K562 (cell line): Measurements from ENCODE around the gene TBRG4. TPM values are rescaled to one million over a fixed set of nuclear protein-coding genes. Genes with fewer than 3 reads are reported as not detected.

Source experiments
- ARID1B ChIP-seq: fragments of 450-650 bp; IDR thresholded peaks from 2 replicates; pipeline ENCODE4 v1.6.1; 2016; ENCODE audit warnings: antibody characterized with exemption, mild to moderate bottlenecking, inconsistent platforms
- C11orf30 ChIP-seq: fragments of 450-650 bp; IDR thresholded peaks from 2 replicates; pipeline ENCODE4 v1.6.1; 2016; ENCODE audit warnings: low read depth, mild to moderate bottlenecking
- CBX8 ChIP-seq: fragments of 200-600 bp; sonication (generic); IDR thresholded peaks from 2 replicates; pipeline ENCODE4 v1.6.1; 2012; ENCODE audit warnings: borderline replicate concordance, mixed run types, low read depth, mild to moderate bottlenecking, moderate library complexity, mixed read lengths, low read length, control low read depth, inconsistent platforms; ENCODE audit not compliant: poor library complexity, severe bottlenecking; ENCODE audit errors: extremely low read depth
- CUX1 ChIP-seq: fragments of 200-800 bp; sonication (Bioruptor generic); IDR thresholded peaks from 2 replicates; pipeline ENCODE4 v1.6.1; 2016; ENCODE audit warnings: missing genetic modification characterization, missing compliant biosample characterization
- DLX4 ChIP-seq: fragments of 250-450 bp; sonication (Bioruptor Pico); IDR thresholded peaks from 2 replicates; pipeline ENCODE4 v1.6.1; 2021; ENCODE audit warnings: mild to moderate bottlenecking
- EP300 ChIP-seq: IDR thresholded peaks from 2 replicates; pipeline ENCODE4 v1.6.1; 2012; ENCODE audit warnings: low read length, improper control_type of control experiment
- FOXK1 ChIP-seq: sonication (generic); formaldehyde crosslinking; IDR thresholded peaks from 2 replicates; pipeline ENCODE4 v1.8.0; 2022; ENCODE audit warnings: missing genetic modification reagents, mild to moderate bottlenecking, borderline replicate concordance
- GTF2B ChIP-seq: IDR thresholded peaks from 2 replicates; pipeline ENCODE4 v1.6.1; 2011; ENCODE audit not compliant: insufficient read length; ENCODE audit errors: extremely low read depth
- JUND ChIP-seq, 2 experiments: IDR thresholded peaks; 2 replicates in 1 of 2; 3 replicates in 1 of 2; pipeline ENCODE4 v1.6.1; 2011; ENCODE audit warnings: borderline replicate concordance in 2 of 2, low read depth in 2 of 2, low read length in 2 of 2, improper control_type of control experiment in 1 of 2, missing biosample characterization in 1 of 2, missing genetic modification characterization in 1 of 2, missing genetic modification reagents in 1 of 2
- KDM1A ChIP-seq, 2 experiments: fragments of 450-650 bp; IDR thresholded peaks; 2 replicates each; pipeline ENCODE4 v1.6.1; 2016; ENCODE audit warnings: mild to moderate bottlenecking in 2 of 2
- LARP7 ChIP-seq: fragments of 450-650 bp; IDR thresholded peaks from 2 replicates; pipeline ENCODE4 v1.6.1; 2016
- LEF1 ChIP-seq: fragments of 450-650 bp; IDR thresholded peaks from 2 replicates; pipeline ENCODE4 v1.6.1; 2016; ENCODE audit warnings: mild to moderate bottlenecking
- NFE2 ChIP-seq: IDR thresholded peaks from 2 replicates; pipeline ENCODE4 v1.6.1; 2014; ENCODE audit warnings: antibody characterized with exemption, low read depth
- NR0B1 ChIP-seq: fragments of 450-650 bp; IDR thresholded peaks from one replicate; pipeline ENCODE4 v1.6.1; 2018; ENCODE audit warnings: mild to moderate bottlenecking, moderate library complexity; ENCODE audit not compliant: partially characterized antibody
- RBM25 ChIP-seq: fragments of 200-400 bp; formaldehyde crosslinking; IDR thresholded peaks from 2 replicates; pipeline ENCODE4 v1.6.1; 2018; ENCODE audit warnings: low read length, low read depth, moderate library complexity; ENCODE audit not compliant: severe bottlenecking
- SMARCB1 ChIP-seq: IDR thresholded peaks from 2 replicates; pipeline ENCODE4 v1.6.1; 2011; ENCODE audit warnings: improper control_type of control experiment, low read depth; ENCODE audit not compliant: insufficient read length
- SNIP1 ChIP-seq: fragments of 450-650 bp; IDR thresholded peaks from 2 replicates; pipeline ENCODE4 v1.7.1; 2017; ENCODE audit warnings: low read depth, mild to moderate bottlenecking
- TAL1 ChIP-seq: fragments of 450-650 bp; IDR thresholded peaks from 2 replicates; pipeline ENCODE4 v1.6.1; 2016; ENCODE audit warnings: mild to moderate bottlenecking
- TBP ChIP-seq: optimal IDR thresholded peaks from 2 replicates; pipeline ENCODE3; 2011; ENCODE audit warnings: low read depth, low read length, improper control_type of control experiment
- TRIM28 ChIP-seq: fragments of 450-650 bp; IDR thresholded peaks from 2 replicates; pipeline ENCODE4 v1.6.1; 2017
- ZNF785 ChIP-seq: fragments of 250-450 bp; sonication (Bioruptor Pico); IDR thresholded peaks from 2 replicates; pipeline ENCODE4 v1.4.0; 2020; ENCODE audit warnings: mild to moderate bottlenecking
- polyA plus RNA-seq, 8 experiments: library from polyadenylated mRNA; depleted of rRNA in 4 of 8; stranded (reverse) in 5 of 8; unstranded in 3 of 8; fragments of >200 nt; fragmentation: Nextera tagmentation in 2 of 8; fragmentation: Illumina TruSeq in 1 of 8; extraction: Ambion mirVana in 2 of 8; extraction: Trizol in 1 of 8; gene quantifications; 2 replicates each; pipeline versions ENCODE4 v1.2.1 to v1.2.3, GENCODE V29; 2011 to 2014; ENCODE audit warnings: inconsistent platforms in 1 of 8, missing spikeins in 1 of 8
- total RNA-seq, 7 experiments: library from RNA; depleted of rRNA in 6 of 7; stranded (reverse); fragments of >200 nt in 6 of 7; fragmentation: Illumina TruSeq in 2 of 7; extraction: Trizol in 2 of 7; gene quantifications; 2 replicates each; pipeline versions ENCODE4 v1.2.1 to v1.2.3, GENCODE V29; 2011 to 2021; ENCODE audit warnings: low replicate concordance in 1 of 7

The TBRG4 gene
- total and polyA plus RNA-seq, 9 of the 15 experiments (the other 6 are each of a cell fraction or from before 2014, with no cell fraction given) = 11.2 to 322 (median 216) TPM

GRCh38 chr7:45138433-45139267 is 27.2 kb upstream of the TBRG4 start (continued):
- no peak for TF ChIP-seq CUX1 (CRISPR knock-in tag)
- TF ChIP-seq ZNF785 = no peak
- no peak for TF ChIP-seq SNIP1
- TF ChIP-seq EP300 = peak; percentile 28; the same call in 1 of the 2 replicates
- TF ChIP-seq FOXK1 = no peak
- TF ChIP-seq NR0B1 = no peak
- no peak for TF ChIP-seq CBX8
- TF ChIP-seq RBM25 = no peak
- peak; percentile 71 for TF ChIP-seq NFE2
- no peak for TF ChIP-seq LARP7
- TF ChIP-seq TRIM28 = no peak
- peak; percentile 62; the same call in 1 of the 2 replicates for TF ChIP-seq JUND (IDR thresholded peaks at IDR 0.05; ENCODE audit: borderline replicate concordance, low read depth, low read length)
- peak; percentile 70; the same call in 2 of the 3 replicates for TF ChIP-seq JUND (tag; IDR thresholded peaks at IDR 0.05; ENCODE audit: borderline replicate concordance, low read depth, low read length)
- peak; percentile 39; the same call in 1 of the 2 replicates for TF ChIP-seq TAL1
- peak; percentile 51; the same call in 1 of the 2 replicates for TF ChIP-seq LEF1
- peak; percentile 80 for TF ChIP-seq ARID1B
- no peak for TF ChIP-seq DLX4
- TF ChIP-seq TBP = no peak
- no peak for TF ChIP-seq SMARCB1
- no peak for TF ChIP-seq GTF2B
- TF ChIP-seq C11orf30 = peak; percentile 66
- peak in 1 of 2 experiments; percentile 41; a peak in 1 of 4 replicates for TF ChIP-seq KDM1A (IDR thresholded peaks at IDR 0.05)
